Neural crest cell (in vitro differentiated cells): ENCODE data around the gene TRAF2. TPM values are rescaled to one million over a fixed set of nuclear protein-coding genes. Genes with fewer than 3 reads are reported as not detected.

Source experiments
- DNase-seq: peaks from one replicate; pipeline ENCODE4 v3.0.0; 2021; ENCODE audit warnings: low read depth, mixed read lengths, low spot score
- H3K27ac Mint-ChIP-seq: one replicate; pipeline ENCODE4 v1.8.0; 2021; ENCODE audit warnings: mild to moderate bottlenecking, mixed read lengths; ENCODE audit not compliant: unreplicated experiment
- H3K27me3 Mint-ChIP-seq: 2 replicates; pipeline ENCODE4 v1.8.0; 2021; ENCODE audit warnings: low read depth, mild to moderate bottlenecking, mixed read lengths
- H3K36me3 Mint-ChIP-seq: 2 replicates; pipeline ENCODE4 v1.8.0; 2021; ENCODE audit warnings: low read depth, mild to moderate bottlenecking, mixed read lengths
- H3K4me1 Mint-ChIP-seq: 2 replicates; pipeline ENCODE4 v1.8.0; 2021; ENCODE audit warnings: mixed read lengths
- H3K4me3 Mint-ChIP-seq: one replicate; pipeline ENCODE4 v1.8.0; 2021; ENCODE audit warnings: mild to moderate bottlenecking, mixed read lengths
- H3K9me3 Mint-ChIP-seq: 2 replicates; pipeline ENCODE4 v1.8.0; 2021; ENCODE audit warnings: mixed read lengths
- total RNA-seq: library from RNA; stranded (reverse); gene quantifications from 2 replicates; pipeline ENCODE4 v1.2.1, GENCODE V29; 2021
- TF ChIP-seq, protein P1 (sequence below): fragments of 200-600 bp; sonication (generic); conservative IDR thresholded peaks from 2 replicates; pipeline ENCODE4 v1.5.0; 2021; ENCODE audit warnings: antibody characterized with exemption, mild to moderate bottlenecking

The TRAF2 gene
- total RNA-seq, 1 donor from 2014 or later, result 30.1 TPM

GRCh38 chr9:136936645-136937170 lies 50.4 kb downstream of the TRAF2 start:
- no peak overlapping the region for H3K27ac Mint-ChIP-seq
- H3K36me3 Mint-ChIP-seq, result peaks cover 30% of the 10 kb centered on the region
- no peaks in the 10 kb centered on the region for H3K27me3 Mint-ChIP-seq
- TF ChIP-seq, protein P1, sequence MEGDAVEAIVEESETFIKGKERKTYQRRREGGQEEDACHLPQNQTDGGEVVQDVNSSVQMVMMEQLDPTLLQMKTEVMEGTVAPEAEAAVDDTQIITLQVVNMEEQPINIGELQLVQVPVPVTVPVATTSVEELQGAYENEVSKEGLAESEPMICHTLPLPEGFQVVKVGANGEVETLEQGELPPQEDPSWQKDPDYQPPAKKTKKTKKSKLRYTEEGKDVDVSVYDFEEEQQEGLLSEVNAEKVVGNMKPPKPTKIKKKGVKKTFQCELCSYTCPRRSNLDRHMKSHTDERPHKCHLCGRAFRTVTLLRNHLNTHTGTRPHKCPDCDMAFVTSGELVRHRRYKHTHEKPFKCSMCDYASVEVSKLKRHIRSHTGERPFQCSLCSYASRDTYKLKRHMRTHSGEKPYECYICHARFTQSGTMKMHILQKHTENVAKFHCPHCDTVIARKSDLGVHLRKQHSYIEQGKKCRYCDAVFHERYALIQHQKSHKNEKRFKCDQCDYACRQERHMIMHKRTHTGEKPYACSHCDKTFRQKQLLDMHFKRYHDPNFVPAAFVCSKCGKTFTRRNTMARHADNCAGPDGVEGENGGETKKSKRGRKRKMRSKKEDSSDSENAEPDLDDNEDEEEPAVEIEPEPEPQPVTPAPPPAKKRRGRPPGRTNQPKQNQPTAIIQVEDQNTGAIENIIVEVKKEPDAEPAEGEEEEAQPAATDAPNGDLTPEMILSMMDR, result no peak
- DNase-seq, result no peak
- H3K9me3 Mint-ChIP-seq, result peaks cover 2% of the 10 kb centered on the region
- H3K4me3 Mint-ChIP-seq, result no peak overlapping the region
- peaks cover 3% of the 10 kb centered on the region for H3K4me1 Mint-ChIP-seq

- TF ChIP-seq, protein P1, result no peak
- Mint-ChIP-seq H3K27ac (no peak overlapping the region), H3K27me3 (no peaks in the 10 kb centered on the region), H3K4me3 (no peak overlapping the region), H3K36me3 (peaks cover 26% of the 10 kb centered on the region), H3K9me3 (peaks cover 2% of the 10 kb centered on the region), H3K4me1 (peaks cover 3% of the 10 kb centered on the region)
- DNase-seq, result no peak
Observed at GRCh38 chr9:136937186-136938001, 51.1 kb downstream of the TRAF2 start.

DNA sequence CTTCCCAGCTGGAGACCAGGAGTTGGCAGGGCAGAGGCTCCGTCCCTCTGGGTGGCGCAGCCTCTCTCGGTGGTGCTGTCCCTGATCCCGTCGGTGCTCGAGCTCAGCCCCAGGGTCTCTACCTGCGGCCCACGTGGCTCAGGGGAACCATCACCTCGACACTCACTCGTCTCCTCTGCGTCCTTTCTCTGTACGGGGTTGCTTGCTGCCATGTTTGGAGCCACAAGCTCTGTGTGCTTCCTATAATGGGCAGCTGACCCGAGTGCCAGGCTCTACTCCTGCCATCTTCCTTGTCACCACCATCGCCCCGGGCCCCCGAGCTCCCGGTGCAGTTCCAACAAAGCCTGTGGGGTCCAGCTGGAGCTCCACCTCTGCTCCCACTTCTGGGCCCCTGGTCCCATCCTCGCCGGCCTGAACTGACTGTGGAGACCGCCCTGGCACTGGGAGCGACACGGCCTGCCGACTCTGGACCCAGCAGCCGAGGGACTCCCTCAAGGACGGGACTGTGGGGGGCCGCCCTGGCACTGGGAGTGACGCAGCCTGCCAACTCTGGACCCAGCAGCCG lies 53.2 kb downstream of the TRAF2 start:
- H3K9me3 Mint-ChIP-seq, result no peaks in the 10 kb centered on the region
- TF ChIP-seq, protein P1, result no peak
- peak overlapping the region; percentile 72 for H3K27ac Mint-ChIP-seq
- peaks cover 3% of the 10 kb centered on the region for H3K4me1 Mint-ChIP-seq
- no peak for DNase-seq
- H3K4me3 Mint-ChIP-seq, result peak overlapping the region; percentile 17
- peaks cover 16% of the 10 kb centered on the region for H3K36me3 Mint-ChIP-seq
- no peaks in the 10 kb centered on the region for H3K27me3 Mint-ChIP-seq

- TF ChIP-seq, protein P1, result no peak
- Mint-ChIP-seq H3K27ac (no peak overlapping the region), H3K36me3 (peaks cover 15% of the 10 kb centered on the region), H3K4me3 (no peak overlapping the region), H3K9me3 (no peaks in the 10 kb centered on the region), H3K27me3 (no peaks in the 10 kb centered on the region), H3K4me1 (peaks cover 3% of the 10 kb centered on the region)
- no peak for DNase-seq
Observed at GRCh38 chr9:136939996-136940525, 53.7 kb downstream of the TRAF2 start.

- no peak for DNase-seq
- Mint-ChIP-seq H3K9me3 (no peaks in the 10 kb centered on the region), H3K27ac (no peak overlapping the region), H3K27me3 (no peaks in the 10 kb centered on the region), H3K4me1 (peaks cover 3% of the 10 kb centered on the region), H3K4me3 (no peak overlapping the region), H3K36me3 (peaks cover 15% of the 10 kb centered on the region)
- TF ChIP-seq, protein P1, result no peak
Observed at GRCh38 chr9:136940526-136941230, 54.4 kb downstream of the TRAF2 start.
